Gastrocnemius medialis (tissue), 4 donors: ENCODE results near the gene NPBWR2.

Experiments
- POLR2A ChIP-seq, 2 donors: fragments of 450-650 bp; IDR thresholded peaks; one replicate each; pipeline ENCODE4 v1.6.1; 2017; ENCODE audit warnings: antibody characterized with exemption in 2 of 2, mild to moderate bottlenecking in 2 of 2, moderate library complexity in 2 of 2
- TF ChIP-seq, protein P1 (sequence below), 5 experiments: fragments of 450-650 bp in 3 of 5; fragments of 200-600 bp in 2 of 5; sonication (generic) in 2 of 5; IDR thresholded peaks in 4 of 5; conservative IDR thresholded peaks in 1 of 5; 1 replicate in 4 of 5; 2 replicates in 1 of 5; pipeline ENCODE4 v1.5.1; 2016 to 2019; ENCODE audit warnings: antibody characterized with exemption in 5 of 5, mild to moderate bottlenecking in 3 of 5, moderate library complexity in 3 of 5

DNA sequence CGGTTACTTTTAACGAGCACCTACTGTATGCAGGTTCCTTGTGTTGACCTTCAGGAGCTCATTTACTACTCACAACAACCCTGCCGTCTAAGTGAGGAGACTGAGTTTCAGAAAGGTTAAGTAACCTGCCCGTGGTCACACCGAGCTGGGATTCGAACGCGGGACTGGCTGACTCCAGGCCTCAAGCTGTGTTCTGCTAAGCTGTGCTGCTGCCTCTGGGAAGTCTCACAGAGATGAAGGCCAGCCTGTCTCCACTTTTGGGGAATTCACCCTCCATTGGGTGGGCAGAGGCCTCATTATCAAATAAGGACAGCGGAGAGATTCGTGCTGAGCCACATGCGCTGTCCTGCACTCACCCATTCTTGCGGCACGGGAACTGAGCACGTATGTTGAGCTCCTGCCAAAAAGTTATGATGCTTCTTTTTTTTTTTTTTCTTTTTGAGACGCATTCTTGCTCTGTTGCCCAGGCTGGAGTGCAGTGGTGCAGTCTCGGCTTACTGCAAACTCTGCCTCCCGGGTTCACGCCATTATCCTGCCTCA is 31.0 kb upstream of the NPBWR2 start:
- no peak for TF ChIP-seq POLR2A (IDR thresholded peaks at IDR 0.05)
- TF ChIP-seq, protein P1, sequence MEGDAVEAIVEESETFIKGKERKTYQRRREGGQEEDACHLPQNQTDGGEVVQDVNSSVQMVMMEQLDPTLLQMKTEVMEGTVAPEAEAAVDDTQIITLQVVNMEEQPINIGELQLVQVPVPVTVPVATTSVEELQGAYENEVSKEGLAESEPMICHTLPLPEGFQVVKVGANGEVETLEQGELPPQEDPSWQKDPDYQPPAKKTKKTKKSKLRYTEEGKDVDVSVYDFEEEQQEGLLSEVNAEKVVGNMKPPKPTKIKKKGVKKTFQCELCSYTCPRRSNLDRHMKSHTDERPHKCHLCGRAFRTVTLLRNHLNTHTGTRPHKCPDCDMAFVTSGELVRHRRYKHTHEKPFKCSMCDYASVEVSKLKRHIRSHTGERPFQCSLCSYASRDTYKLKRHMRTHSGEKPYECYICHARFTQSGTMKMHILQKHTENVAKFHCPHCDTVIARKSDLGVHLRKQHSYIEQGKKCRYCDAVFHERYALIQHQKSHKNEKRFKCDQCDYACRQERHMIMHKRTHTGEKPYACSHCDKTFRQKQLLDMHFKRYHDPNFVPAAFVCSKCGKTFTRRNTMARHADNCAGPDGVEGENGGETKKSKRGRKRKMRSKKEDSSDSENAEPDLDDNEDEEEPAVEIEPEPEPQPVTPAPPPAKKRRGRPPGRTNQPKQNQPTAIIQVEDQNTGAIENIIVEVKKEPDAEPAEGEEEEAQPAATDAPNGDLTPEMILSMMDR (IDR thresholded peaks at IDR 0.05 in 4 of 5, conservative IDR thresholded peaks at IDR 0.05 in 1 of 5), result no peak
